Pancreas (tissue), 10 donors: ENCODE results near the gene HTT. TPM values are rescaled to one million over a fixed set of nuclear protein-coding genes. Genes with fewer than 3 reads are reported as not detected.
A peak's percentile ranks its signal among the peaks of the same experiment; 100 is the strongest.
"Not testable (repeated sequence)": the region's sequence is repeated elsewhere in the genome, so short reads cannot be mapped to it uniquely, and the experiment has no call there.

Source experiments
- ATAC-seq, 4 donors: fragments of 200-7000 bp; cut with Tn5 transposase; one replicate each; pipeline versions ENCODE4 v1.8.0 to v1.9.1; 2020; ENCODE audit warnings: mild to moderate bottlenecking in 4 of 4, moderate library complexity in 4 of 4
- DNase-seq, 6 donors: peaks; one replicate each; pipeline ENCODE4 v3.0.0-alpha.2; 2020
- FAIRE-seq: peaks from 2 replicates; lab custom pipeline; 2012; peaks lifted over from hg19 to GRCh38; lab: Jason Lieb, UNC
- H3K27ac ChIP-seq, 4 donors: fragments of 200-600 bp; sonication (generic); 1 replicate in 3 of 4; 2 replicates in 1 of 4; pipeline versions ENCODE4 v1.5.0 to v1.8.0; 2020
- H3K27me3 ChIP-seq, 4 donors: fragments of 200-600 bp; one replicate each; pipeline ENCODE4 v1.8.0; 2021
- H3K36me3 ChIP-seq, 3 donors: fragments of 200-600 bp; sonication (generic) in 1 of 3; one replicate each; pipeline versions ENCODE4 v1.5.0 to v1.8.0; 2020 to 2021
- H3K4me1 ChIP-seq, 3 donors: fragments of 200-600 bp; one replicate each; pipeline ENCODE4 v1.8.0; 2021
- H3K4me3 ChIP-seq, 4 donors: fragments of 200-600 bp; sonication (generic) in 2 of 4; one replicate each; pipeline versions ENCODE4 v1.5.0 to v1.8.0; 2020 to 2021
- H3K9me3 ChIP-seq, 4 donors: fragments of 200-600 bp; one replicate each; pipeline ENCODE4 v1.8.0; 2021
- WGBS, 2 donors: extraction: QIAGEN DNeasy Blood & Tissue Kit; methylation state at CpG; one replicate each; pipeline ENCODE4 v1.1.7; 2013; 5-methylcytosine and 5-hydroxymethylcytosine counted together
- intact Hi-C, 3 donors: fragments of 100-400 bp; cut with DNase I; formaldehyde crosslinking; loops; one replicate each; pipeline versions ENCODE4 v1.11.1 to v1.14.2; 2022
- polyA plus RNA-seq, 2 donors: library from polyadenylated mRNA; stranded (reverse); fragments of 200-250 nt; gene quantifications; one replicate each; pipeline ENCODE4 v1.2.3, GENCODE V29; 2013
- total RNA-seq, 6 donors: library from RNA; stranded (reverse); fragmentation: NEBNext Ultra II Directional in 4 of 6; extraction: Animal tissue kit (Norgen Biotek cat#: 25700) in 4 of 6; gene quantifications; one replicate each; pipeline versions ENCODE4 v1.2.1 to v1.2.4, GENCODE V29; 2021 to 2023
- TF ChIP-seq, protein P1 (sequence below), 4 donors: fragments of 200-600 bp; sonication (generic) in 3 of 4; IDR thresholded peaks; one replicate each; pipeline versions ENCODE4 v1.5.0 to v1.8.0; 2021; ENCODE audit warnings: antibody characterized with exemption in 4 of 4
- donor health status: healthy with polysubstance abuse.
- donor health status: DM: no; HTN: no; CAD: no; lungs with moderate emphysema.
- donor health status: DM: no; HTN: no; CAD: no.
- donor health status: control.
- donor health status: control.
- donor health status: Bipolar disorder and iron deficiency.
- donor health status: DM: yes; HTN: yes; CAD: no.
- donor health status: DM: no; HTN: no; CAD: no.
- donor health status: DM: no; HTN: no; CAD: no.
- donor health status: DM: yes; HTN: yes; CAD: no.

Gene HTT
- total and polyA plus RNA-seq, 8 donors, result 23.1 to 55.2 (median 42.7) TPM

- Histone ChIP-seq H3K4me3 (no peak overlapping the region), H3K27me3 (no peaks in the 10 kb centered on the region), H3K4me1 (peaks cover 0 to 4% (median 0%) of the 10 kb centered on the region in 3 donors), H3K9me3 (no peaks in the 10 kb centered on the region), H3K27ac (no peak overlapping the region), H3K36me3 (peaks cover 0 to 24% (median 9%) of the 10 kb centered on the region in 3 donors)
- DNase-seq (no peak), ATAC-seq (no peak), FAIRE-seq (no peak)
- TF ChIP-seq, protein P1, sequence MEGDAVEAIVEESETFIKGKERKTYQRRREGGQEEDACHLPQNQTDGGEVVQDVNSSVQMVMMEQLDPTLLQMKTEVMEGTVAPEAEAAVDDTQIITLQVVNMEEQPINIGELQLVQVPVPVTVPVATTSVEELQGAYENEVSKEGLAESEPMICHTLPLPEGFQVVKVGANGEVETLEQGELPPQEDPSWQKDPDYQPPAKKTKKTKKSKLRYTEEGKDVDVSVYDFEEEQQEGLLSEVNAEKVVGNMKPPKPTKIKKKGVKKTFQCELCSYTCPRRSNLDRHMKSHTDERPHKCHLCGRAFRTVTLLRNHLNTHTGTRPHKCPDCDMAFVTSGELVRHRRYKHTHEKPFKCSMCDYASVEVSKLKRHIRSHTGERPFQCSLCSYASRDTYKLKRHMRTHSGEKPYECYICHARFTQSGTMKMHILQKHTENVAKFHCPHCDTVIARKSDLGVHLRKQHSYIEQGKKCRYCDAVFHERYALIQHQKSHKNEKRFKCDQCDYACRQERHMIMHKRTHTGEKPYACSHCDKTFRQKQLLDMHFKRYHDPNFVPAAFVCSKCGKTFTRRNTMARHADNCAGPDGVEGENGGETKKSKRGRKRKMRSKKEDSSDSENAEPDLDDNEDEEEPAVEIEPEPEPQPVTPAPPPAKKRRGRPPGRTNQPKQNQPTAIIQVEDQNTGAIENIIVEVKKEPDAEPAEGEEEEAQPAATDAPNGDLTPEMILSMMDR (IDR thresholded peaks at IDR 0.05), result no peak
- intact Hi-C loops, result no loop called here
These were observed 74.4 kb downstream of the HTT start for GRCh38 chr4:3148926-3149325.

DNA sequence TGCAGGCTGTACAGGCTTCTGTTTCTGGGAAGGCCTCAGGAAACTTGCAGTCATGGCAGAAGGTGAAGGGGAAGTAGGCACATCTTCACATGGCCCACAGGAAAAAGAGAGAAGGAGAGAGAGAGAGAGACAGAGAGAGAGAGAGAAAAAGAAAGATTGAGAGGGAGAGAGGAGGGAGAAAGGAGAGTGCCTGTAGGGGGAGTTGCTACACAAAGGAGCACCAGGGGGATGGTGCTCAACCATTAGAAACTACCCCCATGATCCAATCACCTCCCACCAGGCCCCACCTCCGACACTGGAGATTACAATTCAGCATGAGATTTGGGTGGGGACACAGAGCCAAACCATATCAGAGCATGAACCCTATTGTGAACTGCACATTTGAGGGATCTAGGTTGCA, 76.8 kb downstream of the HTT start:
- ATAC-seq, H3K27me3 ChIP-seq, DNase-seq, intact Hi-C loops, H3K27ac ChIP-seq, H3K4me1 ChIP-seq, H3K9me3 ChIP-seq, FAIRE-seq, H3K4me3 ChIP-seq: not testable (repeated sequence)
- WGBS, 2 donors, result 64 to 68% methylated on average over 1 of the region's 1 CpG
- peaks cover 0 to 20% (median 9%) of the 10 kb centered on the region in 3 donors for H3K36me3 ChIP-seq

- peaks cover 0 to 12% (median 0%) of the 10 kb centered on the region in 3 donors for H3K36me3 ChIP-seq
- intact Hi-C loops, result no loop called here
- TF ChIP-seq, protein P1 (IDR thresholded peaks at IDR 0.05), result no peak
These were observed 82.9 kb downstream of the HTT start for GRCh38 chr4:3157366-3157765.

DNA sequence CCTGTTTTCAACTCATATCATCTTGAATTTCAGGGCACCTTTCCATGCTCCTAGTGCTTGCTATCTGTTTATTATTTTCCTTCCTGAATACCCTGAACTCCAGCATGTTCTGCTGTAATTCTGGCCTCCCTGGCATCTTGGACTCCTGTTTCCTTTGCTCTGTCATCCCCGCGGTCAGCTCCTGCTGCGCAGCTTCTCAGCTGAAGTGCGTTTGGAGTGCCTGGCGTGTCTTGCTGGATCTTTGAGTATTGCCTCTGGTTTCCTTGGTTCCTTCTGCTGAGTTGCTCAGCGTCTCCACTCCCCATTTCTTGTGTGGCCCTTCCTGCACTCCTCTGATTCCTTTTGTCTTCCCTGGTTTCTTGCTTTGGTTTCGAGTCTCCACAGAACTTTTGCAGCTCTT, 84.4 kb downstream of the HTT start:
- no peaks in the 10 kb centered on the region for H3K9me3 ChIP-seq
- peaks cover 0 to 12% (median 0%) of the 10 kb centered on the region in 3 donors for H3K36me3 ChIP-seq
- intact Hi-C loops, result no loop called here
- FAIRE-seq (no peak), DNase-seq (no peak), ATAC-seq (no peak)
- H3K27ac ChIP-seq, result no peak overlapping the region
- WGBS, 2 donors, result 95 to 97% methylated on average over 7 of the region's 7 CpGs
- H3K27me3 ChIP-seq, result no peaks in the 10 kb centered on the region
- H3K4me1 ChIP-seq, result no peaks in the 10 kb centered on the region
- H3K4me3 ChIP-seq, result no peak overlapping the region
- TF ChIP-seq, protein P1 (IDR thresholded peaks at IDR 0.05), result no peak

More at GRCh38 chr4:3157366-3157765, 82.9 kb downstream of the HTT start:
- peak in 3 of 4 donors; percentile 36 to 50 (median 46) for ATAC-seq
- no peak overlapping the region for H3K4me3 ChIP-seq
- H3K27ac ChIP-seq, result no peak overlapping the region
- H3K4me1 ChIP-seq, result peaks cover 0 to 4% (median 0%) of the 10 kb centered on the region in 3 donors
- H3K27me3 ChIP-seq, result no peaks in the 10 kb centered on the region
- DNase-seq, result no peak
- WGBS, 2 donors, result 47 to 48% methylated on average over 4 of the region's 4 CpGs
- no peak for FAIRE-seq
- no peaks in the 10 kb centered on the region for H3K9me3 ChIP-seq

DNA sequence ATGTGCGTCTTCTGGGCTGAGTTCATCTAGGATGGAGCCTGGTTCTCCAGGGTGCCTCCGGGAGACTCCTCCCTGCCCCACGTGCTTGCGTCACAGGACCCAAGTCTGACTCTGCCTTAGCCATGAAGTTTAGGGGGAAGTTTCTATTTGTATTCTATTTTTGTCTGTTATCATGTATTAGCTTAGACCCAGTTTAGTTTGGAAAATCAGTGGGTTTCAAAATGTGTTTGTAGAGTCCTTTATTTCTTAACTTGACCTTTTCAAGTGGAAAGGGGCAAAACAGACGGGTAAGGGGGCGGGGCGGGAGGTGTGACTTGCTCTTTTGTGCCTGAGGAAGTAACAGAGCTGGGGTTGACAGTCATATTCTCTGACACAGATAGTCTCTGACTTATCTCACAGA, 86.0 kb downstream of the HTT start:
- DNase-seq, result no peak

DNA sequence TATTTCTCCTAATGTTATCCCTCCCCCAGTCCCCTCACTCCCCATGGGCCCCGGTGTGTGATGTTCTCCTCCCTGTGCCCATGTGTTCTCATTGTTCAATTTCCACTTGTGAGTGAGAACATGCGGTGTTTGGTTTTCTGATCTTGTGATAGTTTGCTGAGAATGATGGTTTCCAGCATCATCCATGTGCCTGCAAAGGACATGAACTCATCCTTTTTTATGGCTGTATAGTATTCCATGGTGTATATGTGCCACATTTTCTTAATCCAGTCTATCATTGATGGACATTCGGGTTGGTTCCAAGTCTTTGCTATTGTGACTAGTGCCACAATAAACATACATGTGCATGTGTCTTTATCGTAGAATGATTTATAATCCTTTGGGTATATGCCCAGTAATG, 86.6 kb downstream of the HTT start:
- WGBS, 2 donors, result 97 to 99% methylated on average over 4 of the region's 4 CpGs
- ATAC-seq, H3K27ac ChIP-seq, H3K9me3 ChIP-seq, intact Hi-C loops, H3K4me1 ChIP-seq, H3K4me3 ChIP-seq, FAIRE-seq, H3K27me3 ChIP-seq, DNase-seq: not testable (repeated sequence)
- peaks cover 0 to 12% (median 0%) of the 10 kb centered on the region in 3 donors for H3K36me3 ChIP-seq

More for the DNA sequence above, 86.0 kb downstream of the HTT start:
- intact Hi-C loops, result no loop called here
- no peak for FAIRE-seq
- H3K9me3 ChIP-seq, result no peaks in the 10 kb centered on the region
- no peaks in the 10 kb centered on the region for H3K4me1 ChIP-seq
- ATAC-seq, result no peak
- H3K36me3 ChIP-seq, result peaks cover 0 to 12% (median 0%) of the 10 kb centered on the region in 3 donors
- H3K27ac ChIP-seq, result no peak overlapping the region
- 86 to 91% methylated on average over 7 of the region's 7 CpGs for WGBS, 2 donors
- no peak overlapping the region for H3K4me3 ChIP-seq
- no peaks in the 10 kb centered on the region for H3K27me3 ChIP-seq
- TF ChIP-seq, protein P1 (IDR thresholded peaks at IDR 0.05), result no peak

GRCh38 chr4:3166434-3166833, 92.0 kb downstream of the HTT start:
- DNase-seq, FAIRE-seq, H3K9me3 ChIP-seq, intact Hi-C loops, H3K27ac ChIP-seq, H3K27me3 ChIP-seq, H3K4me3 ChIP-seq, ATAC-seq, H3K36me3 ChIP-seq: not testable (repeated sequence)
- H3K4me1 ChIP-seq, result peaks cover 0 to 10% (median 3%) of the 10 kb centered on the region in 3 donors
- WGBS, 2 donors, result 86 to 92% methylated on average over 6 of the region's 6 CpGs
